ENCODE measurements around the gene ANKLE1.
A peak's percentile ranks its signal among the peaks of the same experiment; 100 is the strongest.

The ANKLE1 gene

GRCh38 chr19:17236811-17237543, 44.7 kb upstream of the ANKLE1 start:
- POLR2A ChIA-PET: interaction anchor here (1.3 kb wide), 1 partner anchor 11 kb away, joined by 4 read pairs; the partner anchor contains the start of gene OCEL1
- H3K4me3 ChIP-seq (ENCODE audit: low read depth, low read length): no peak overlapping the region
- CTCF ChIA-PET: interaction anchor here (0.6 to 3.9 kb wide), 3 partner anchors 11 to 171 kb away, joined by 4 to 25 read pairs (median 6); partner anchors contain the start of gene OCEL1
- DNase-seq (ENCODE audit: low read depth, low spot score): no peak
- no peak for TF ChIP-seq CTCF (IDR thresholded peaks at IDR 0.05; ENCODE audit: insufficient read depth, low read length, missing control alignments)

- DNase-seq (ENCODE audit: low read depth, low spot score): no peak
- CTCF ChIA-PET: interaction anchor here (3.9 kb wide), 1 partner anchor 12 kb away, joined by 25 read pairs; the partner anchor contains the start of gene OCEL1
- no peak for TF ChIP-seq CTCF (IDR thresholded peaks at IDR 0.05; ENCODE audit: insufficient read depth, low read length, missing control alignments)
These were observed 43.7 kb upstream of the ANKLE1 start for GRCh38 chr19:17237747-17238706.

GRCh38 chr19:17240062-17240752, 41.5 kb upstream of the ANKLE1 start:
- no peak for TF ChIP-seq CTCF (IDR thresholded peaks at IDR 0.05; ENCODE audit: insufficient read depth, low read length, missing control alignments)
- ChIA-PET CTCF (no interaction called here), POLR2A (interaction anchor here (0.8 kb wide), 1 partner anchor 25 kb away, joined by 3 read pairs; no protein-coding TSS in a partner anchor)
- H3K4me3 ChIP-seq (ENCODE audit: low read depth, low read length): no peak overlapping the region
- no peak for DNase-seq (ENCODE audit: low read depth, low spot score)

More at GRCh38 chr19:17237747-17238706, 43.7 kb upstream of the ANKLE1 start:
- POLR2A ChIA-PET: interaction anchor here (1.3 kb wide), 1 partner anchor 12 kb away, joined by 4 read pairs; the partner anchor contains the start of gene OCEL1
- no peak overlapping the region for H3K4me3 ChIP-seq (ENCODE audit: low read depth, low read length)

DNA sequence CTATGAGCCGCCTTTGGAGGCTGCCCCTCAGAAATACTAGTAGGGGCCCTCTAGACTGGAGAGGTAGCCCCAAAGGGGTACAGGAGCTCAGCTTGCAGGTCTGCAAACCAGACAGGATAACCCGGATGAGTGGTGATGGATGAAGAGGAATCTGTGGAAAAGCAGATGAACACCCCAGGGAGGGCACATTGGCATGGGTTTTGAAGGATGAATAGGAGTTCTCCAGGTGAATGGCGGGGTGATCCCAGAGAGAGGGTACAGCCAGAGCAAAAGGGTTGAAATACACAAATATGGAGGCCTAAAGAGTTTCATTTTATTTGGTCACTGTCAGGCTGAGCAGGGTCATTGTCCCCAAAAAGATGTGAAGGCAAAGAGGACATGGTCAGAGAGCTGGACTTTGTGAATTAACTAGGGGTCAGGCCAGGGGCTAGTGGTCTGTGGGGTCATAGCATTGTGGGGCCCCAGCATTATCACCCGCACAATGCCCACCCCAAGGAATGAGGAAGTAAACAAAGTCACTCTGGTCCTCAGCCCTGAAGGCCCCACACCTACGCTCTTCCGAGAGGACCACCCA, 40.8 kb upstream of the ANKLE1 start:
- no peak overlapping the region for H3K4me3 ChIP-seq (ENCODE audit: low read depth, low read length)
- CTCF ChIA-PET: interaction anchor here (1.0 kb wide), 1 partner anchor 13 kb away, joined by 4 read pairs; no protein-coding TSS in a partner anchor
- no peak for TF ChIP-seq CTCF (IDR thresholded peaks at IDR 0.05; ENCODE audit: insufficient read depth, low read length, missing control alignments)
- POLR2A ChIA-PET: no interaction called here
- DNase-seq (ENCODE audit: low read depth, low spot score): no peak

DNA sequence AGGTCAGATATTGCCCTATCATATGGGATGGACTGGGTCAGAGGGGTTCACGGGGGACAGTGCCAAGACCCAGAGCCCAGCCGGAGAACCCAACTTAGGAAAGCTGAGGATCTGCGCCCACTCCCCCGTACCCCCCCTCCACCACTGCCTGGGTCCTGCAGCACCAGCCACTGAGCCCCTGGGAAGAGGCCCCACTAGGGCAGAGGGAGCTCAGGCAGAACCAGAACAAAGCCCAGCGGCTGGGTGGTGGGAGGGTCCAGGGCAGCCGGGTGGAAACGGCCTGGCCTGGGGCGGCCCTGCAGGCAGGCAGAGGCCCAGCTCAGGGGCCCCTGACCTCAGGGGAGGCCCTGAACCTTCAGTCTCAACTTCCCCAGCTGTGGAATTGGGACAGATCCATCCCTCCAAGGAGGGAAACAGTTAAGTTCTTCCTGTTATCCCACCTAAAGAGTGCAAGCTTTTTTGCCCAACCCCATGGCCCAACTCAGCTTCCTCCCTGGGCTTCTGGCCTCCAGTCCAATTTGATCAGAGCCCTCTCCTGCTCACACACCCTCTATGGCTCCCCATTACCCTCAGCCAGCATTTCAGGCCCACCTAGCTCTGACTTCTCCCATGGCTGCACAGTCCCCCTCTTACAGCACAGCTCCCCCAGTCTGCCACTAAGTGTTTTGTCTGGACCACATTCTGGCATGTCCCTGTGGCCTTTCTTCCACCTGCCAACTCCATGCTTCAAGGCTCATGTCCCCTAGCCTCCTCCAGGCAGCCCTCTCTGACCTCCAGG, 39.1 kb upstream of the ANKLE1 start:
- no peak for DNase-seq (ENCODE audit: low read depth, low spot score)
- TF ChIP-seq CTCF (IDR thresholded peaks at IDR 0.05; ENCODE audit: insufficient read depth, low read length, missing control alignments): no peak
- CTCF ChIA-PET: interaction anchor here (0.8 to 2.6 kb wide), 4 partner anchors 8 to 176 kb away, joined by 3 to 12 read pairs (median 5); no protein-coding TSS in a partner anchor
- H3K4me3 ChIP-seq (ENCODE audit: low read depth, low read length): peak overlapping the region; percentile 82
- POLR2A ChIA-PET: interaction anchor here (0.7 to 2.7 kb wide), 2 partner anchors 16 to 159 kb away, joined by 3 to 11 read pairs; partner anchors contain the start of gene OCEL1

Data from AG04449 (cell line).